Measurements from ENCODE around the gene TRPM3.

DNA sequence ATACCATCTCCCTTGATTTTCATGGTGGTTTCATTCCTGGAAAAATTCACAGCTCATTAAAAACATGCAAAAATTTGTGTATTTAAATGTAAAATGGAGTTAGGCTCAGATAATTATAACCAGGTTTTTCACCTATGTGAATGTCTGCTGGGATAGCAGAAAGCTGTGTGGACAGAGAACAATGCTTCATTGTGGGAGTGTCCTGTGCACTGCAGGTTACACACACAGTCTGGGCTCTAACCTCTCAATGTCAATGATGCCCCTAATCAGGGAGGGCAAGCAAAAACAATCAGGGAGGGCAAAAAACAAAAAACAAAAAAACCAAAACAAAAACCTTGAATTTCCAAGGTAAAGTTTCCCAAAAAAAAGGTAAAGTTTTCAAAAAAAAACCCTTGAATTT lies 548.1 kb downstream of the TRPM3 start:
- TF ChIP-seq, protein P1, sequence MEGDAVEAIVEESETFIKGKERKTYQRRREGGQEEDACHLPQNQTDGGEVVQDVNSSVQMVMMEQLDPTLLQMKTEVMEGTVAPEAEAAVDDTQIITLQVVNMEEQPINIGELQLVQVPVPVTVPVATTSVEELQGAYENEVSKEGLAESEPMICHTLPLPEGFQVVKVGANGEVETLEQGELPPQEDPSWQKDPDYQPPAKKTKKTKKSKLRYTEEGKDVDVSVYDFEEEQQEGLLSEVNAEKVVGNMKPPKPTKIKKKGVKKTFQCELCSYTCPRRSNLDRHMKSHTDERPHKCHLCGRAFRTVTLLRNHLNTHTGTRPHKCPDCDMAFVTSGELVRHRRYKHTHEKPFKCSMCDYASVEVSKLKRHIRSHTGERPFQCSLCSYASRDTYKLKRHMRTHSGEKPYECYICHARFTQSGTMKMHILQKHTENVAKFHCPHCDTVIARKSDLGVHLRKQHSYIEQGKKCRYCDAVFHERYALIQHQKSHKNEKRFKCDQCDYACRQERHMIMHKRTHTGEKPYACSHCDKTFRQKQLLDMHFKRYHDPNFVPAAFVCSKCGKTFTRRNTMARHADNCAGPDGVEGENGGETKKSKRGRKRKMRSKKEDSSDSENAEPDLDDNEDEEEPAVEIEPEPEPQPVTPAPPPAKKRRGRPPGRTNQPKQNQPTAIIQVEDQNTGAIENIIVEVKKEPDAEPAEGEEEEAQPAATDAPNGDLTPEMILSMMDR (IDR thresholded peaks at IDR 0.05 in 4 of 5, conservative IDR thresholded peaks at IDR 0.05 in 1 of 5): no peak
- TF ChIP-seq POLR2A (IDR thresholded peaks at IDR 0.05): no peak

All from gastrocnemius medialis (tissue), 4 donors.